Measurements from ENCODE around the gene ZNF778.

- TF ChIP-seq CTCF (IDR thresholded peaks at IDR 0.05): no peak
- no peak for TF ChIP-seq POLR2A (IDR thresholded peaks at IDR 0.05)
Observed at GRCh38 chr16:89272631-89273030, 55.1 kb downstream of the ZNF778 start.
